NCI-H748 (cell line): ENCODE results near the gene PLEKHD1.
A peak's percentile ranks its signal among the peaks of the same experiment; 100 is the strongest.

ENCODE experiments used
- DNase-seq: peaks from one replicate; lab custom pipeline; 2025; ENCODE audit not compliant: unreplicated experiment; lab: John Stamatoyannopoulos, UW

The PLEKHD1 gene

DNA sequence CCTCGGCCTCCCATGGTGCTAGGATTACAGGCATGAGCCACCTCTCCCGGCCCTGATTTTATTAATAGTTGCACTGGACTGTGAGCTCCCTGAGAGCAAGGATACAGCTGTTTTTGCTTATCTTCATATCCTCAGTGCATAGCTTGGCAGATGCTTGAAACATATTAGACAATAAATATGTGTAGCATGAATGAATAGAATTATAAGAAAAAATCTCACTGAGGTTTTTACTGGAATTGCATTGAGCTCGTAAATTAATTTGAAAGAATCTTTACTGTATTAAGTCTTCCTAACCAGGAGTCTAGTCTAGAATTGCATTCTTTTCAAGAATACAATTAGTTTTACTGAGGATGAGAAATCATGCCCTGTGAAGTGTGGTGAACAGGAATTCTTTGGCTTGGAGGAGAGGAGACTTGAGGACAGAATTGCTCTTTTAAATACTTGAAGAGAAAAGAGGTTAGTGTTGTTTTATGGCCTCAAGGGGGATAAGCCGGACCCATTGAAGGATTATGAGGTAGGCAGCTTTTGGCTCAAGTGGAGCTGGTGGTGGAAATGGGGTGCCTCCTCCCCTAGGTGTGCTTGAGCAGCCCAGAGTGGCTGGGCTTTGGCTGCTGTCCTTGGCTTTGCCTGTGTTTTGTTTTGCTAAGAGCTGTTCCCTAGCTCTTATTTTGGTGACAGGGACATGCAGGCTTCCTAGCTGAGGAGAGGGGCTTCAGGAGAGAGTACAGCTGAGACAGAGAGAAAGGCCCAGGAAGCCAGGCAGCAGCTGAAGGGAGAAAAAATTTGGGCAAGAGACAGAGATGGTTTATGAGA lies 34.0 kb downstream of the PLEKHD1 start:
- DNase-seq = no peak

DNA sequence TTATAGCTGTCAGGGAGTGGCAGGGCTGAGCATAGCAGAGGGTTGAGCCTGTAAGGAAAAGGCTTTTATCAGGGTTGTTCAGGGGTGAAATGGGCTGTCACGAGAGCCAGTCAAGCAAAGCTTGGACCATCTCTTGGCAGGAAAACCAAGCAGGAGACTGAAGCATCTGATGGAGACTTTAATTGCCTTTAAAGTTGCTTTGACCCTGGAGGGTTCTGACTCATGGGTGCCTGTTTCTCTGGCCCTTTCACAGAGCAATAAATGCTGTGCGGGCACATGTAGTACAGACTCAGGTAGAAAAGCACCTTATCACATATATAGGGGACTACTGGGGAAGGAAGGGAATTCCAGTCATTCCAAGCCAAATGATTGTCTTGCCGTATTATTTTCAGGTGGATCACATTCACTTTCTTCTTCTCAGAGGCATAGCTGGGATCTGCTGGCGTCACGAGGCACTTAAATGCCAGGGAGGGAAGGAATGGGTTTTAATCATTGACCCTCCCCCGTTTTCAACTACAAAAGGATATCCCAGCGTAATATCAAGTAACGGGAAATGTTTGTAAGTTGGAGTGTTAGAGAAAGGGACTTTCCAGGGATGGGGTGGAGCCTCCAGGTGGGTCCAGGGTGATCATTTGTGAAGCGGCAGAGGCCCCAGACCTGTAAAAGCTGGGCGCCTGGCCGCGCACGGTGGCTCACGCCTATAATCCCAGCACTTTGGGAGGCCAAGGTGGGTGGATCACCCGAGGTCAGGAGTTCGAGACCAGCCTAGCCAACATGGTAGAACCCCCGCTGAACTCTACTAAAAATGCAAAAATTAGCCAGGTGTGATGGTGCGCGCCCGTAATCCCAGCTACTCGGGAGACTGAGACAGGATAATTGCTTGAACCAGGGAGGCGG lies 34.9 kb downstream of the PLEKHD1 start:
- DNase-seq = no peak

DNA sequence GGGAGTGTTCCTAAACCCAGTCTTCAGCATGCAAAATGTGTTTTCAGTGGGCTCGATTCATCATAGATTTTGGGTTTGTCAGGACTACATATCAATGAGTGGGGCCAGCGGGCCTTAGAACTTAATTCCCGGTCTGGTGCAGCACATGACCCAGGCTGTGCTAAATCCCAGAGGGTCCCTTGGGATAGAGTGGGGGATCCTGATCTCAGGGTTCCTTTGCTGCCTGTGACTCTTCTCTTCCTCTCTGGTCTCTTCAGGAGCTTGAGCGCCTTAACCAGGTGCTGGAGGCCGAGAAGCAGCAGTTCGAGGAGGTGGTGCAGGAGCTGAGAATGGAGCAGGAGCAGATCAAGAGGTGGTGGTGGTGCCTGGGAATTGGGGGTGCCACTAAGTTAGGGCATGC lies 37.5 kb downstream of the PLEKHD1 start:
- no peak for DNase-seq

DNA sequence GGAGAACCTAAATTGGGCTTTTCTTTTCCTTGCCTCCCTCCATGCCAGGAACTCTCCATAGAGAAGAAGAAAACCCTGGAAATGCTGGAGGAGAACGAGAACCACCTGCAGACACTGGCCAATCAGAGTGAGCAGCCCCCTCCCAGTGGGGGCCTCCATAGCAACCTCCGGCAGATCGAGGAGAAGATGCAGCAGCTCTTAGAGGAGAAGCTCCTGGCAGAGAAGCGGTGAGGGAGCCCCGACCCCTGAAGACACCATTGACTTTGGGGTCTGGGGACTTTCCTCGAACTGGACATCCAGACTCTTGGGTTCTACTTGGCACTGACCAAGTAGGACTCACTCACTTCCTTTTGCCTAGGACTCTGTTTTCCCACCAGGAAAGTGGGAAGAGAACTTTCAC lies 41.4 kb downstream of the PLEKHD1 start:
- DNase-seq = no peak

DNA sequence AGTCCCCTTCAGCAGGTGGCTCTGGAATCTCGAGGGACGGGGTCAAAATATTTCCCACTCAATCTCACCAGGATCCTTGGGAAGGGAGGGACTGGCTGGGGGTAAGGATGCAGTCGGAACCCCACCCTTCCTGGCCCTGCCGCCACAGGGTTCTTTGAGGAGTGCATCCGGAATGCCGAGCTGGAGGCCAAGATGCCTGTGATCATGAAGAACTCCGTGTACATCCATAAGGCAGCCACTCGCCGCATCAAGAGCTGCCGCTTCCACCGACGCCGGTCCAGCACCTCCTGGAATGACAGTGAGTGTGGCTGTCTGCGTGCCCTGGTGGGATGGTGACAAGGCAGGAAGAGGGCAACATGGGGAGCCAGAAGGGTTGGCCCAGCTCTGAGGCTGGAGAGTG lies 43.1 kb downstream of the PLEKHD1 start:
- no peak for DNase-seq

DNA sequence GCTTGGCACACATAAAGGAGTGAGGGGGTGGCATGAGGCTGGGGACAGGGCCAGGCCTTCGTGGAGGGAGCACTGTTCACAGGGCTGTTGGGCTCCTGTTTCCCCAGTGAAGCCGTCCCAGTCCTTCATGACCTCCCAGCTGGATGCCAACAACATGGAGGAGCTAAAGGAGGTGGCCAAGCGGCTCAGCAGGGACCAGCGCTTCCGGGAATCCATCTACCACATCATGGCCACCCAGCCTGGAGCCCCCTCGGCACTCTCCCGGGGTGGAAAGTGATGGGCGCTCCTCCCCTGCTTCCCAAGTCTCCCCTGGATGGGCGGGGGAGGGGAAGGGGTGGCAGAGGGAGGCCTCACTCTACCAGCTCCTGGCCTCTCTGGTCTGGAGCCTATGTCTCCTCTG lies 43.6 kb downstream of the PLEKHD1 start:
- no peak for DNase-seq

DNA sequence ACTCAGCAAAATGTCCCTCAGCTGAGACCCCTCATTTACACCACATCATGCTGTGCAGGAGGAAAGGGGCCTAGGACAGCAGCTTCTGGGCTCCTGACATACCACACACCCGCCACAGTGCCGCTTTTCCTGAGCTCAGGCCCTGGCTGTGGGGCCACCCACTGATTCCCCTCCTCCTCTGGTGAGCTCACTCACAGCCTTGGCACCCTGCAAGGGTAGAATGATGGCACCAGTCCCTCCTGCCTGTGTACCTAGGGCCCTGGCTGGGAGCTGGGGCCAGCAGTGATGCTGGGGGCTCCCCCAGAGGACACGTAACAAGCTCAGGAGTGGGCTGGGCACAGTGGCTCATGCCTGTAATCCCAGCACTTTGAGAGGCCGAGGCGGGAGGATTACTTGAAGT lies 44.4 kb downstream of the PLEKHD1 start:
- no peak for DNase-seq

DNA sequence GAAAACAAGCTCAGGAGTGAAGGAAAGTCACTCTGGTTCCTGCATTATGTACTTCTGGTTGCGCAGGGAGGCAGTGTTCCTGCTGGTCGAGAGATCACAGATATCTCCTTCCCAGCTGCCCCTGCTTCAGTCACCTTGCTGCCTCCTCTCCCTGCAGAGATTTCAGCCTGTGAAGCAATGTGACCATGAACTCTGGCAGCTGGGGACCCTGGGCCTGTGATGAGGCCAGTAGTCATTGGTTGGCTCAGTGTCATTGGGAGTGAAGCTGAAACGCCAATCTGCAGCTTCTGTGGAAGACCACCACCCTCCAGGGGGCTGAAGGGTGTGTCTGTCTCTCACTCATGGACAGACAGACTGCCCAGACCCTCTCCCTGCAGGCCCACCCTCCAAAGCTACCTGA lies 45.0 kb downstream of the PLEKHD1 start:
- DNase-seq = no peak

DNA sequence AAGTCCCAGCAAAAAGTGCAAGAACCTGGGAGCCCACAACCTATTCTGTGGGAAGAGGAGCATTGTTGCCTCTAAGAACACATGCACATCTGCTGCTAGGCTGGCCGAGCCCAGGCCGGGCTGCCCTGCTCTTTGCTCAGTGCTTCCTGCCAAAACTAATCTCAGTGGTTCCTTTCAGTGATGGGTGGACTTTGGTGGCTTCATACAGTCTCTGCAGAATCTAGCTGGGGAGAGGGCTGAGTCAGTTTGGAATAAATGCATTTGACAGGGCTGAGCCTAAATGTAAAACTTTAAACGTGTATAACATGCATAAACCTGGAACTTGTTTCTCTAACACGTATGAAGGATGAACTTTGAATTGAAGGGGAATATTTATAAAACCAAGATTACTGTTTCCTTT lies 45.6 kb downstream of the PLEKHD1 start:
- no peak for DNase-seq

DNA sequence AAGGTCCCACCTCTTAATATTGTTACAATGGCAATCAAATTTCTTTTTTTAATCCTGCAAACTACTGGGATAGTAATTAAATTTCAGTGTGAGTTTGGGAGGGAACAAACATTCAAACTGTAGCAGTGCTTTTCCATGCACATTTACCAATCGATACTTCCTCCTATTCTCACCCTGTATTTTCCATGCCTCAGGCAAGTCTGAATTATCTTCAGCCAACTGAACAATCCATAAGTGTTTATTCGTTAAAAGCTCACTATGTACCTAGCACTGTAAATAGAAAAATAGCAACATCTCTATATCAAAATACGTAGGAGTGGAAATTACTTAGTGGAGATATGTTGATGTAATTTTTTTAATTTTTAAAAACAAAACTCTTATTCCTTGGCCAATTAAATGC lies 46.6 kb downstream of the PLEKHD1 start:
- peak; percentile 8 for DNase-seq

DNA sequence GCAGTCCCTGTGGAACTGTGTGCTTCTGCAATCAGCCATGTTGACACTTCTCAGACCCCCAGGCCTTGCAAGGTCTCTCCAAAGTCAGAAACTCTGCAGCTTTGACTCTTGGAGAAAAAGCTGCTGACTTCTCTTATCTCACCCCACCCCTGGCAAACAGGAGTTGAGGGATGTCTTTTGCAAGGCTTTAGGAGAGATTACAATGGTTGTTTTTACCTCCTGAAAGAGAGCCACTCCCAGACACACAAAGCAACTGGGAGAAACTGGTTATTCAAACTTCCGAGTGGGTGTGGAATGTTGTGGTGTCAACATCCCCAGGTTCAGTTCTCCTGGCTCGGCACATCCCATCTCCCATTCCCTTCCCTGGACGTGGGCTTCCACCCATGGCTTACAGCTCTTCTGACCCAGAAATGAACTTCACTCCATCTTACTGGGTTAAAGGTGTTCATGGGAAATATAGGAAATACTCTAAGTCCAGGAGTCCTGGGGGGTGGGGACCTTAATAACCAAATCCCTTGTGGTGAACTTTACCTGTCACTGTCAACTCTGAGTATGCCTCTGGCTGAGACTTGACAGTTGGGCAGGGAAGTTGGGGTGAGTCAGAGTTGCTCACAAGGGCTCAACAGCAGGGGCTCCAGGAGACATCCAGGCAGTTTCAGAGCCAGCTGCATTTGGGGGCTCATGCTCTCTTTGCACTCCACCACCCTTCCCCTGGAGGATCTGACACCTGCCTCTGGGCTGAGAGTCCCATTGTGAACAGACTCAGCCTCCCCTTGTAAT lies 48.2 kb downstream of the PLEKHD1 start:
- no peak for DNase-seq

DNA sequence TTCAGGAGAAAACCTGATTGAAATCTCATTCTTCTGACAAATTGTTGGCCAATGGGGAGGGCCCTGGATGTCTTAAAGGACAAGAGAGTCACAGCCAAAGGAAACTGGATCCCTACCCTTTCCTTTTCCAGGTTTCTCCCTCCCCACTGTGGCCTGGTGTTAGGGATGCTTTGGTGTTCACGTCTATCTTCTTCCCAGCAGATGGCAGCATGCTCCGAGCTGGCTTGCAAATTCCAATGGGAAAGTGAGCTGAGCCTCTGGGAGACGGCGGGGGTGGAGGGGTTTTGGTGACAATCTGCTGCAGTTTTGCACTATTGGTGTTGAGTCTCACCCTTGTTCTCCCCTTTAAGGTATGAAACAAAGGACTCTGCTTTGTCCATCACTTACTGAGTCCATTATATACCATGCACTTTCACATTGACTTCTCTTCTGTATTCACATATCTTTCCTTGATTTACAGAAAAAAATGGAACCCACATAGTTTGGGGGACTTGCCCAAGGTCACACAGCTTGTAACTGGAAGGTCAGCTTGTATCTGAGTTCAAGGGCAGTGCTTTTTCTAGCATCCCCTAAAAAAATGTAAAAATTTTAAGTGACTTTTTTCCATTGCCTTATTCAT lies 50.8 kb downstream of the PLEKHD1 start:
- peak; percentile 72 for DNase-seq

DNA sequence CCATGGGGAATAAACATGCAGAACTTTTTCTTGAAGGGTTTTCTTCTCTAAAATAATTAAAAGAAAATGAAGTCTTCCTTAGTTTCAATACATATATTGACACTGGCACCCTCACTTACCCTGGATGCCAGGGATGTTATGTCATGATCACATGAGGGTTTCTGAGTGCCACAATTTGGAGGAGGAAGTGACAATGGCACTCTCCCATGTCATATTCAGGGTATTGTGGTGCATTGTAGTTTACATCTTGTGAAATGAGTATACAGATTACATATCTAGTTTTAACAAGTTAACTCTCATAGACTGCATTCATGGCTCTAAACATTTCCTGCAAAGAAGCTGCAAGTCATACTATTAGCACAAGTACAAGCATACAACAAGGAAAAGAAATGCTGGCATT lies 52.4 kb downstream of the PLEKHD1 start:
- DNase-seq = no peak

DNA sequence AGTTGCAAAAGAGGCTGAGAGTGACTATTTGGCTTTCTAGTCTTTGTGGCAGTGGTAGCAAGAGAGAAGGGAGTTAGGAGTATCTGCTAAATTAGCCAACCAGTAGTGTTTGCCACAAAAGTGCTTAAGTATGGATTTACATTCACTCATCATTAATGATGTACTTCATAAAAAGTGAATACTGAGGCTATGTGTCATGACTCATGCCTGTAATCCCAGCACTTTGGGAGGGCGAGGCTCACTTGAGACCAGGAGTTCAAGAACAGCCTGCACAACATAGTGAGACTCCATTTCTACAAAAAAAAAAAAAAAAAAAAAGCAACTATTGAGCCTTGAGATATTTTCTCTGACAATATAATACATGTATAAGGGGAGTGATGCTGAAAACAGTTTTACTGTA lies 53.4 kb downstream of the PLEKHD1 start:
- no peak for DNase-seq

DNA sequence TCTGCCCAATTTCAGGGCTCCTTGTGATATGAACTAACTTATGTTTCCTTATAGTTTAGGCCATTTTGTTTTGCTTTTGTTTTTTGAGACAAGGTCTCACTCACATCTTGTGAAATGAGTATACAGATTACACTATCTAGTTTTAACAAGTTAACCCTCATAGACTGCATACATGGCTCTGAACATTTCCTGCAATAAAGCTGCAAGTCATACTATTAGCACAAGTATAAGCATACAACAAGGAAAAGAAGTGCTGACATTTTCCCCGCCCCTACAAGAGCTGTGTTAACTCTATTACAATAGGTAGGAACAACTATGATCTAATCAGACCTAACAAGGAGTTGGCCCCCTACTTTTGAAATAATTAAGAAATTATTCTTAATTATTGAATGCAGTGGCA lies 54.2 kb downstream of the PLEKHD1 start:
- DNase-seq = no peak

DNA sequence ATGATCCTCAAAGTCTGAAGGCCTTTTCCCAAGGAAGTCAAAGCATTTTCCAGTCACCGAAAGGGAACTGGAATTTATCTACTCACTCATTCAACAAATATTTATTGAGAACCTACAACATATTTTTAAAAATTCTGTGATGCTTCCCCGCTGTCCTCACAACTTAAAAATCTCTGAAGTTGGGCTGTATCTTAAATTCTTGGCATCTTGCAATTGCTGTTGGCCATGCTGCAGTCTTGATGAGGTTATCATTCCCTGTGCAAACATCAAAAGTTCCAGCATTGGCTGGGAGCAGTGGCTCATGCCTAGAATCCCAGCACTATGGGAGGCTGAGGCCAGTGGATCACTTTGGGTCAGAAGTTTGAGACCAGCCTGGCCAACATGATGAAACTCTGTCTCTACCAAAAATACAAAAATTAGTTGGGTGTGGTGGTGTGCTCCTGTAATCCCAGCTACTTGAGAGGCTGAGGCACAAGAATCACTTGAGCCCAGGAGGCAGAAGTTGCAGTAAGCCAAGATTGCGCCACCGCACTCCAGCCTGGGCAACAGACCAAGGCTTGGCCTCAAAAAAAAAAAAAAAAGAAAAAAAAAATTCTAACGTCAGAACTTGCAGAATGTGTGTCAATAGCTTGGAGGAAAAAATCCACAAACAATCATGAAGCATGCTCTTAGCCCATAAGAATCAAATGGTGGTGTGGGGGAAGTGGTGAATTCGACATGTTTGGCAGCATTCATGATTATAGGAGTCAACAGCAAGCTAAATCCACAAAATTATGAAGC lies 55.3 kb downstream of the PLEKHD1 start:
- no peak for DNase-seq

DNA sequence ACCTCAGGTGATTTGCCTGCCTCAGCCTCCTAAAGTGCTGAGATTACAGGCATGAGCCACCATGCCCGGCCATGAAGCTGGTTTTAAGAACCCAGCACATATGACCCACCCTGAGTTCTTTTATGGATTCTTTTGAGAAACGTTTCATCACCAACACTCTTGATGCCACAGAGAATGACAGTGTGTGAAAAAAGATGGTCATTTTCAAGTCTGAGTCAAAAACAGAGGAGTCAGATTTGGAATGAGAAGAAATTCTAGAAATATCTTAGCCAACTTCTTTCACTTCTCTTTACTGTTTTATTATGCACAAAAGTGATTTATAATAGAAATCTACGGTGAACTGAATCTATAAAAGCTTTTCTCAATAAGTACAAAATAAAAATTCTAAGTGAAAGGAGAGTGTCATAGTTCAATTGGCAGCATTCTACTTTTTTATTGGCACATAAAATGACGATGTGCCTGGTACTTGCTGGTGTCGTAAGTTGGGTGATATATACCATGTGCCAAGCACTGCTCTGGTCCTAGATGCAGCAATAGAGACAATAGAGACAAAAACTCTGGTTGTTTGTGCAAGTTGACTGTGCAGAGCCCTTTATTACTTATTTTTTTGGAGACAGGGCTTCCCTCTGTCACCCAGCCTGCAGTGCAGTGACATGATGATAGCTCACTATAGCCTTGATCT lies 56.3 kb downstream of the PLEKHD1 start:
- no peak for DNase-seq

DNA sequence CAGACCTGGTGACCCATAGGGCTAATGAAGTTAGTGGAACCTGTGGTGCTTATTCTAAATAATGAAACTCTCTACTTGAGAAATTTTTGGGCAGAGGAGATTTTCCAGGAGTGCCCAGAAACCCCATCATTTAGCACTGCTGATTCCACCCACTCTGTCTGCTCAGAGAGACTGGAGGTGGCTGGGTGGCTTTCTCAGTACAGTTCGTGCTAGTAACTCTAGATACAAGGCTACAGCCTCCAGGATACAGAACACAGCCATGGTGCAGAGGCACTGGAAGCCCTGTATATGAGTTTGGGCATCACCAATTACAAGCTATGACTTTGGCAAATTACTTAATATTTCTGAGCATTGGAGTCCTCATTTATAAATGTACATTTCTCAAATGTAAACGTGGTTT lies 57.8 kb downstream of the PLEKHD1 start:
- no peak for DNase-seq

DNA sequence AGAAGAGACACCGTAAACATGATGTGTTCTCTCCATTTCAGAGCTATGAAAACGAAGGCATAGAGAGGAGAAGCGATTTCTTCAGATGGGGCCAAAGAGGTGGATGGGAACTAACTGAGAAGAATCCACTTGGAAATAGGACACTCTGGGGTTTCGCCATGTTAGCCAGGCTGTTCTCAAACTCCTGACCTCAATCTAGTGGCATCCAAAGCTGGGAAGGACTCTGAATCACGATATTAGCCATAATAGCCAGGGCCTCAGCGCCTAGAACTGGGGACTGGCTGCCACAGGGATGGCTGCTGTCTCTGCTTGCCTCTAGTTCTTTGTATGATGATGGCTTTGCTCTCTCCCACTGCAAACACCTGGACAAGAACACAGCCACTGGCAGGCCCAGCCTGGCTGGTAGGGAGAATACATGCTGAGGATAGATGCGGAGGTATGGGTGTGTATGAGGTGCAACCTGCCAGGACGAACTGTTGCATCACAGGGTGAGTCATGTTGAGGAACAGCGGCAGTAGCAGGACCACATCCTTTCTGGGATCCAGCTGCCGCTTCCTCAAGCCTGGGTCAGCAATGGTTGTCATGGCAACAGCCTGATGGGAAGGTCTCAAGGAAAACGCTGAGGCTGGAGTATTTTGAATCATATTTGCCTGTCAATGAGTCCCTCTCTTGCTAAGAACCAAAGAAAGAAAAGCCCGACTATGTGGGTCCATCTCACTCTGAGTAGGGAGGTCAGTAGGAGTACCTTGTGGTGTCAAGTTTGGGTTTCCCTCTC lies 59.0 kb downstream of the PLEKHD1 start:
- DNase-seq = peak; percentile 72
